KOPT-K1 (cell line): ENCODE measurements around the gene JARID2.
A peak's percentile ranks its signal among the peaks of the same experiment; 100 is the strongest.
"Not testable (repeated sequence)": the region's sequence is repeated elsewhere in the genome, so short reads cannot be mapped to it uniquely, and the experiment has no call there.

Experiments used
- H3K27ac ChIP-seq: fragments of 200-600 bp; sonication (generic); 2 replicates; pipeline ENCODE4 v1.5.1; 2016; ENCODE audit warnings: antibody characterized with exemption, mild to moderate bottlenecking, low read depth, low read length; ENCODE audit not compliant: poor library complexity, severe bottlenecking
- H3K36me3 ChIP-seq: fragments of 200-600 bp; sonication (generic); 2 replicates; pipeline ENCODE4 v1.5.1; 2017; ENCODE audit warnings: antibody characterized with exemption, mild to moderate bottlenecking, low read length, moderate library complexity; ENCODE audit not compliant: insufficient read depth
- H3K9me3 ChIP-seq: fragments of 200-600 bp; sonication (generic); 2 replicates; pipeline ENCODE4 v1.5.1; 2017; ENCODE audit warnings: antibody characterized with exemption, low read length, mild to moderate bottlenecking; ENCODE audit not compliant: insufficient read depth, poor library complexity, severe bottlenecking

JARID2 gene

DNA sequence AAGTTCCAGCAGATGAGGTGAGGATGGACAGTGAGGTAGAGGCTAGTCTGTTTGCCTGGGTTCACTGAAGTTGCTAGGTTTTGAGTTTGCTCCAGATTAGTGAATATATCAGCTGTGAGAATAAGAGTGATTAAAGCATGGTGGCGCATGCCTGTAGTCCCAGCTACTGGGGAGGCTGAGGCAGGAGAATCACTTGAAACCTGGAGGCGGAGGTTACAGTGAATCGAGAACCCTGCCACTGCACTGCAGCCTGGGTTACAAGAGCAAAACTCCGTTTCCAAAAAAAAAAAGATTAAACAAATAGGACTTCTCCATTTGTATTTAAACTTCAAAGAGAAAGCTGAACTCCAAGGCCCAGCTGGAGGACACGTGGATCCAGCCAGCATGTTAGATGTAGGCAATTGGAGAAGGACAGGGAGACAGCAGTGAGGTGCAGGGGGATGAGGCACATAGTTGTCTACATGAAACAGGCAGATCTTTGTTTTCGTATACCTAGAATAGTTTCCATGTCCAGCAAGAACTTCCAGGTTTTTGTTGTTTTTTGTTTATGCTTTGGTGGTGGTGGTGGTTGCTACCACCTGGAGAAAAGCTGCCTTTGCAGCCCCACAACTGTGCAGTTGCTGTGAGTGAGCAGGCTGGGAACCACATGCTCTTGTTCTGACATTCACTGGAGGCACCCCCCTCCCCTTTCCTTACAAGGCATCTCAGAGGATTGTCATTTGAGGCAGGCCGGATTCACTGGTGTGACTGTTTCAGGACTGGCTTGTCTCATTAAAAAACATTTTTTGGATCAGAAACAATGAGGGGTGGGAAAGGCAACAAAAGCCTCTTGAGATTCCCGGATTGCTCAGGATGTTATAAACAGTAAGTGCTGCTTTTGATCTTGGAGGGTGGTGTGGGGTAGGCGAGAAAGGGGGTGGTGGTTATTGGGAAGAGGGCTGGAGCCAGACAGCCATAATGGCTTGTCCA, 72.3 kb downstream of the JARID2 start:
- Histone ChIP-seq H3K27ac (peak overlapping the region; percentile 21), H3K36me3 (no peaks in the 10 kb centered on the region; the same call in 1 of the 2 replicates), H3K9me3 (no peaks in the 10 kb centered on the region)

DNA sequence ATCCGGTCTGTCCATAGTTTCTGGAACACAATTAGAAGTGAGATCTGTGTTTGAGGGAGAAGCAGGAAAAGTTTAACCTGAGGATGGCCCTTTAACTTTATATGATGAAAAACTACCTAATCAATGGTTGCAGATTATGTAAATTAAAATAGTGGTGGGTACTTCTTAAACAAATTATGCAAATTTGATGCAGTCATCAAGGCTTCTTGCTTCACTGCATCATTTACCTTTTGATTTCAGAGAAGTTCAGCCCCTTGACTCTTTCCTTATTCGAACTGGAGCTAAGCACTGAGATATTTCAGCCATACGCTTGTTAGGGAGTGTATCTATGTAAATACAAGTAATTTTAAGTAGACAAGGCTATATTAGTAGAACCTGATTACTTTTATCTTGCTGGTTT, 73.8 kb downstream of the JARID2 start:
- H3K36me3 ChIP-seq: peaks cover 3% of the 10 kb centered on the region; the same call in 1 of the 2 replicates
- no peak overlapping the region for H3K27ac ChIP-seq

DNA sequence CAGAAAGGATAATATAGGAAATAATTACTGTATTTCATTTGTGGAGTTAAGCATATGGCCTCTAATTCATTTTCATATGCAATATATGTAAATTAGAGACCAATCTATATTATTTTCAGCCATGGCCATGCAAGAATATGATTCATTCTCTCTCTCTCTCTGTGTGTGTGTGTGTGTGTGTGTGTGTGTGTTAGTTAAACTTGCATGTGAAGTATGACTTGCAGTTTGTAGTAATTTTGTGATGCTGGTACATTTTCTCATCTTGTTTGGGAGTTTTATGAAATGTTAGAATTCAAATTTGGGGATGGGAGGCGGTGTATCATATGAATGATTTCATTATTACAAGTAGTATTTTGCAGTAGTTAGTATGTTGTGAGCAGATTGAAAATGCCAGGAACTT, 74.8 kb downstream of the JARID2 start:
- Histone ChIP-seq H3K9me3 (no peaks in the 10 kb centered on the region), H3K27ac (no peak overlapping the region), H3K36me3 (0 out of 2 replicates have a peak, but pooled peaks cover 3% of the 10 kb centered on the region)

More for the DNA sequence above, 73.8 kb downstream of the JARID2 start:
- H3K9me3 ChIP-seq: no peaks in the 10 kb centered on the region

DNA sequence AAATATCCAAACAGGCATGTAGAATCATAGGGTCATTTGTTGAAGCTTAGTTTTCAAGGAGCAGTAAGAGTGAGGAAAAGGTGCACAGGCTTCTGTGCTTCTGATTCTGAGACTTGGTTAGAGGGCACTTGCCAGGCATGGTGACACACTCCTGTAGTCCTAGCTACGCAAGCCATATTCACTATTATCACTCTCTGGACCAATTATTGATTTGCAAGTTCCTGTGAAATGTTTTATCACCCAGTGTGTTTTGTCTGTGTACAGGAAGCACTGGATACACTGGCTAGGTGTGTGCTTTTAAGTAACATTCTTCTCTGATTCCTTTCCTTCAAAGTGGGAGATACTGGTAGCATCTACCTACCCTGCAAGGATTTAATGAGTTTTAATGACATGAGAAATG, 76.3 kb downstream of the JARID2 start:
- no peaks in the 10 kb centered on the region for H3K9me3 ChIP-seq
- no peak overlapping the region for H3K27ac ChIP-seq
- 0 out of 2 replicates have a peak, but pooled peaks cover 3% of the 10 kb centered on the region for H3K36me3 ChIP-seq

DNA sequence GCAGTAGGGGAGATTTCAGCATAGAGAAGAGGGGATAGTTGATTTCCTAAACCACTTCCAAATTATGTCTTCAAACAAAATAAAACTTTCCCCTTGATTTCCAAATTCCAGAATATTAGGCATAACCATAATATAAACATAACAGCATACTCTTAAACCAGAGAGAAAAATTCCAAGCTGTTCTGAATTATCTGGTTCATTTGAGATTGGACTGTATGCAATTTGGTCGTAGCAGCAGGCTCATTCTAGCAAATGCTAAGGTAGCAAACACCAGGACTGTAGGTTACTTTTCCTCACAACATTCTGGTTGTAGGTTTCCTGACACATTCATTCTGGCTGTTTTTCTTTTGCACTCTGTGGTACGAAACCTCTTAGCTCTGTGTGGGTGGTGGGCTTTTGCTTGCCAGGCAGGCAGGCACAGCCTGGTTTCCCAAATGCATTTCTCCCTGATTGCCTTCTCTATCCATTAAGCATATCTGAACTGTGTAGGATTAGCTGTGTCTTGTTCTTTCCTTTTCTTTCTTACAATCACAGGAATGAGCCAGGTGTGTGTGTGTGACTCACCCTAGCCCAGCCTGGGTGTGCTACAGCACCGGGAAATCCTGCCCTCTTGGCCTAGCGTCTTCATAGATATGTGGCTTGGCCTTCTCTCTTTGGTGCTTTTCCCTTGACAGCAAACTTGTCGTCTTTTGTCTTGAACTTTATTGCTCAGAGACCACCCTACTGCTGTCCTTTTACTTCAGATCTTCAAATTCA, 77.1 kb downstream of the JARID2 start:
- no peak overlapping the region for H3K27ac ChIP-seq

DNA sequence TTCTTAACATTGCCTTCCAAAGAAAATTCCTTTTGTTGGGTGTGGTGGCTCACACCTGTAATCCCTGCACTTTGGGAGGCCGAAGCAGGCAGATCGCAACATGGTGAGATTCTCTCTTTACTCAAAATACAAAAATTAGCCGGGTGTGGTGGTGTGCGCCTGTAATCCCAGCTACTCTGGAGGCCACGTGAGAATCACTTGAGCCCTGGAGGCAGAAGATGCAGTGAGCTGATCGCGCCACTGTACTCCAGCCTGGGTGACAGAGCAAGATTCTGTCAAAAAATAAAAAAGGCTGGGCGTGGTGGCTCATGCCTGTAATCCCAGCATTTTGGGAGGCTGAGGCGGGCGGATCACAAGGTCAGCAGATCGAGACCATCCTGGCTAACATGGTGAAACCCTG, 77.7 kb downstream of the JARID2 start:
- not testable (repeated sequence) for H3K36me3 ChIP-seq, H3K27ac ChIP-seq, H3K9me3 ChIP-seq

More for the DNA sequence above, 77.1 kb downstream of the JARID2 start:
- 0 out of 2 replicates have a peak, but pooled peaks cover 3% of the 10 kb centered on the region for H3K36me3 ChIP-seq
- H3K9me3 ChIP-seq: no peaks in the 10 kb centered on the region

DNA sequence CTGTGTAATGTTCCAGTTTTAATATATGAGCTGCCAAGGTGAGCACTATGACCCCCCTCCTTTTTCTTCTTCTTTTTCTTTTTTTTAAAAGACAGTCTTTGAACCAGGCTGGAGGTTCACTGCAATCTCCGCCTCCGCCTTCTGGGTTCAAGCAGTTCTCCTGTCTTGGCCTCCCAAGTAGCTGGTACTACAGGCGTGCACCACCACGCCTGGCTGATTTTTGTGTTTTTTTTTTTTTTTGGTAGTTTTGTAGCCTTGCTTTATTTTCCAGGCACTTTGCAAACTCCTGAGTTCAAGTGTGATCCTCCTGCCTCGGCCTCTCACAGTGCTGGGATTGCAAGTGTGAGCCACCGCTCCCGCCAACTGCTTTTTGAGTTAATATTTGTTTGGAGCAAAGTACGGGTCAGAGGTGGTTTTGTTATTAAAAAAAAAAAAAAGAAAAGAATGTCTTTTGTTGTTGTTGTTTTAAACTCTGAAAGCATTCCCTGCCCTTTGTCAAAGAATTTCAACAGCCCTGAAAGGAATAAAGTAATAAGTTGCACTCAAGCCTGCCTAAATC, 78.6 kb downstream of the JARID2 start:
- Histone ChIP-seq H3K36me3 (0 out of 2 replicates have a peak, but pooled peaks cover 7% of the 10 kb centered on the region), H3K27ac (no peak overlapping the region), H3K9me3 (no peaks in the 10 kb centered on the region)

DNA sequence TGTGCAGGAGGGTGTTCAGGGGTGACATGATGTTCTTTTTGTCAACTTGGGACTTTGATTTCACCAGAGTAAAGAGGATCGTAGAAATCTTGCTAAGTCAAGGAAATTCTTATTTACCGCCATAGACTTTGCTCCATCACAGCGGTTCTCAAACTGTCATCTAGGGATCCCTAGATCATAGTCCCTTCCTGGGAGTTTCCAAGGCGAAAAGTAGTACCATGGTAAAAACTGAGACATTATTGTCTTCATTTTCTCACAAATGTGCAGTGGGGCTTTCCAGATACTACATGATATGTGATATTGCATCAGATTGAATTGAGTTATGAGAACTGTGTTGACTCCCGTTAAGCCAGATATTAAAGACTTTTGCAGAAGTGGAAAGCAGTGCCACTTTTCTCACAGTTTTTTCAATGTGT, 79.7 kb downstream of the JARID2 start:
- H3K9me3 ChIP-seq: no peaks in the 10 kb centered on the region
- H3K27ac ChIP-seq: no peak overlapping the region
- 0 out of 2 replicates have a peak, but pooled peaks cover 7% of the 10 kb centered on the region for H3K36me3 ChIP-seq

DNA sequence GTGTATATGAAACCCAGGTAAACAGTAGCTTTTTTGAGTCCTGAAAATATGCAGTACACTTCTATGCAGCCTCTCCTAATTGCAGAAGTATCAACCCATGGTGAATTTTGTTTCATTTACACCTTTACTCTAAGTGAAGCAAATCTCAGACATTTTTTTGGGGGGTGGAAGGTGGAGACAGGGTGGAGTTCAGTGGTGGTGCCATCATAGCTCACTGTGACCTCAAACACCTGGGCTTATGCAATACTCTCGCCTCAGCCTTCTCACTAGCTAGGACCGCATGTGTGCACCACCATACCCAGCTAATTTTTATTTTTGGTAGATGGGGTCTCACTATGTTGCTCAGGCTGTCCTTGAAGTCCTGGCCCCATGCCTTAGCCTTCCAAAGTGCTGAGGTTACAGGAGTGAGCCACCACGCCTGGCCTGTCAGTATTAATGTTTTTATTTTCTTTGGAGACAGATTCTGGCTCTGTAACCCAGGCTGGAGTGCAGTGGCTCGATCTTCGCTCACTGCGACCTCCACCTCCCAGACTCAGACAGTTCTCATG, 80.3 kb downstream of the JARID2 start:
- no peak overlapping the region for H3K27ac ChIP-seq
- H3K9me3 ChIP-seq: no peaks in the 10 kb centered on the region
- H3K36me3 ChIP-seq: 0 out of 2 replicates have a peak, but pooled peaks cover 7% of the 10 kb centered on the region

DNA sequence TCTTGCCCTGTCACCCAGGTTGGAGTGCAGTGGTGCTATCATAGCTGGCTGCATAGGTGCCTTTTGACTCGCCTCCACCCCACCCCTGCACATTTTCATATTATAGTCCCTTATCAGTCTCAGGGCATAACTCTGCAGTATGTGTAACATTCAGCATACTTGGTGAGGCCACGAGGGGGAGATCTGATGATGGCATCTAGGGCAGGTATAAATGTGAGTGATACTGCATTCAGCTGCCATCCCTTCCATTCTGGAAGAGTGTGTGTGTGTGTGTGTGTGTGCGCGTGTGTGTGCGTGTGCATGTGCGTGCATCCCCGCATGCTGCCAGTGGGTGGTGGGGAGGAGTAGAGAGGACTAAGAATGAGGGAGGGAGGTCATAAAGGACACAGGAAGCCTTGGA, 81.4 kb downstream of the JARID2 start:
- no peaks in the 10 kb centered on the region for H3K9me3 ChIP-seq
- H3K36me3 ChIP-seq: 0 out of 2 replicates have a peak, but pooled peaks cover 7% of the 10 kb centered on the region
- H3K27ac ChIP-seq: no peak overlapping the region

DNA sequence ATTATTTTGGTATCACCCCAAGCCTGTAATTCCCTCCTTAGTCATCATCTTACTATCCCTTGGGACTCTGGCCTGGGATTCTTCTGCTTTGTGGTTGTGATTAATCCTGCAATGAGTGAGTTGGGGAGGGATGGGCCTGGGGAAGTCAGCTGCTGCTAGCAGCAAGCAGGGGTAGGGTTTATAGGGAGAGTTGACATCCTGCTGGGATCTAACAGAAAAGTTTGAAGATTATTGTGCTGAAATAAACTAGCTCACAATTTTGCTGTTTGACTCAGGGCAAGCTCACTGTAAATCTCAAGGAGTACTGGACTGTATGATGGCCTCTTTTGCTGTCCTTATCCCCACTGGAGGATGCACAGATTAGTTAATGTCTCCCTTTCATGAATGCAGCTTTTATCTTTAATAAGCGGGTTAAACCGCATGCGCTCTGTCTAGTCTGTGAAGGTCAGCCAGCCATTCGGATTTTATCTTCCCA, 83.4 kb downstream of the JARID2 start:
- H3K9me3 ChIP-seq: no peaks in the 10 kb centered on the region
- no peak overlapping the region for H3K27ac ChIP-seq
- H3K36me3 ChIP-seq: 0 out of 2 replicates have a peak, but pooled peaks cover 4% of the 10 kb centered on the region

DNA sequence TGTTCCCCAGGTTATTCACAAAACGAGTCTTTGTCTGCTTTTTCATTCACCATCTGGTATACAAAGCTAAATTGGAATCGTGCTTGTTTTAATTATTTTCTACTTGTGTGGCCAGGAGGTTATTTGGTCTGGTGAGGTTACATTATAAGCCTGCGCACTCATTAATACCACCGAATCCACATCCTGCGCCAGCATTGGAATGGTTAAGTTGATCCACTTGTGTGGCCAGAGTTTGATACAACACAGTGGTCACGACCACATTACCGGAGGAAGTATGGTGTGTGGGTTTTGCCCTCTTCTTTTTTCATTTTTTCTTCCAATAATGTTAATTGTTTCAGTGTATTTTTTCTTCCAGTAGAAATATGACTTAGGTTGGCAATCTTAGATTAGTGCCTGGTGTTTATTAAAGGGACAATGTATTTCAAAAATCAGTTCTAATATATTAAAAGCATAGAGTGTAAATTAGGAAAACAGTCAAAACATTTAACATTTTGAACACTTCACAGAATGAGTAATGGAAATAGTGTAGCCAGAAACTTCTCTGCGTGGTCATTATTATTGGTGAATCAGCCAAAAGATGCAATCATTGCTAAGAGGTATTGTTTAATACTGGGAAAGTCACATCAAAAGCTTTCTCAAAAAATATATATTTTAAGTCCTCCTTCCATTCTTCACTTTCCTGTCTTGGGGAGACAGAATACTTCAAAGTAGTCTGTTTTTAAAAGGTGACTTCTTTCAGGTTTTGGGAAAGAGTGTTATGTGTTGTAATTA, 84.5 kb downstream of the JARID2 start:
- no peak overlapping the region for H3K27ac ChIP-seq
- H3K9me3 ChIP-seq: no peaks in the 10 kb centered on the region
- 0 out of 2 replicates have a peak, but pooled peaks cover 4% of the 10 kb centered on the region for H3K36me3 ChIP-seq

DNA sequence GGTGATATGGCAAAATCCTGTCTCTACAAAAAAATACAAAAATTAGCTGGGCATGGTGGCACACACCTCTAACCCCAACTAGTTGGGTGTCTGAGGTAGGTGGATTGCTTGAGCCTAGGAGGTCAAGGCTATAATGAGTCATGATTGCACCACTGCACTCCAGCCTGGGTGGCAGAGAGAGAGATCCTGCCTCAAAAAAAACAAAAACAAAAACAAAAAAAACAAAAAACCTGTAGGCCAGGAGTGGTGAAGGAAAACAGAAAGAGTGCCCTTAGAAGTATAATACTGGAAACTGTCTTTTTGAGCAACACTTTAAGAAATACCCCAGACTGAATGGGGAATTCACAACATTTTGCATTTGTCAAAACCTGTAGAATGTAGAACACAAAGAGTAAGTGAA, 85.3 kb downstream of the JARID2 start:
- H3K9me3 ChIP-seq: no peaks in the 10 kb centered on the region
- H3K27ac ChIP-seq: peak overlapping the region; percentile 31
- H3K36me3 ChIP-seq: 0 out of 2 replicates have a peak, but pooled peaks cover 4% of the 10 kb centered on the region
